Testis (tissue), 2 donors: Measurements from ENCODE around the gene DIO3.

Experiments used
- CTCF ChIP-seq, 3 experiments: fragments of 450-650 bp in 2 of 3; fragments of 200-600 bp in 1 of 3; sonication (generic) in 1 of 3; IDR thresholded peaks; one replicate each; pipeline ENCODE4 v1.5.1; 2016 to 2019; ENCODE audit warnings: antibody characterized with exemption in 3 of 3, mild to moderate bottlenecking in 2 of 3, moderate library complexity in 1 of 3
- POLR2A ChIP-seq: fragments of 450-650 bp; IDR thresholded peaks from one replicate; pipeline ENCODE4 v1.6.1; 2017; ENCODE audit warnings: antibody characterized with exemption, mild to moderate bottlenecking, moderate library complexity

- TF ChIP-seq CTCF (IDR thresholded peaks at IDR 0.05) (no peak), POLR2A (no peak)
Observed at GRCh38 chr14:101542391-101542790, 18.9 kb upstream of the DIO3 start.
